Measurements from ENCODE around the gene VCPKMT.

DNA sequence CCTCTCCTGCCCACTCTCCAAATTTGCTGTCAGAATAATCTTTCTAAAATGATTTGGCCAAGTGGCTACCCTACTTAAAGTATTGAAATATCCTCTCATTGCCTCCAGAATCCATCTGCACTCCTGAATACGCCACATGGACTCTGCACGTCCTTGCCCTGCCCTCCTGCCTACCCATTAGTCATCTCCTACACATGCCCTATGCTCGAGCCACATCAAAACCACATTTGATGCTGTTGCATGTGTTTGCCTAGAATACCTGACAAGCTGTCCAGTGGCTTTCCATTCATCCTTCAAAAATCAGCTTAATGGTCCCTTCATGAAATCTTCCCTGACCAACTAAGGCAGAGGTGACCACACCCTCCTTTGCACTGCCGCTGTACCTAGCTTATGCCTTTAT, 17.0 kb downstream of the VCPKMT start:
- TF ChIP-seq, protein P1, sequence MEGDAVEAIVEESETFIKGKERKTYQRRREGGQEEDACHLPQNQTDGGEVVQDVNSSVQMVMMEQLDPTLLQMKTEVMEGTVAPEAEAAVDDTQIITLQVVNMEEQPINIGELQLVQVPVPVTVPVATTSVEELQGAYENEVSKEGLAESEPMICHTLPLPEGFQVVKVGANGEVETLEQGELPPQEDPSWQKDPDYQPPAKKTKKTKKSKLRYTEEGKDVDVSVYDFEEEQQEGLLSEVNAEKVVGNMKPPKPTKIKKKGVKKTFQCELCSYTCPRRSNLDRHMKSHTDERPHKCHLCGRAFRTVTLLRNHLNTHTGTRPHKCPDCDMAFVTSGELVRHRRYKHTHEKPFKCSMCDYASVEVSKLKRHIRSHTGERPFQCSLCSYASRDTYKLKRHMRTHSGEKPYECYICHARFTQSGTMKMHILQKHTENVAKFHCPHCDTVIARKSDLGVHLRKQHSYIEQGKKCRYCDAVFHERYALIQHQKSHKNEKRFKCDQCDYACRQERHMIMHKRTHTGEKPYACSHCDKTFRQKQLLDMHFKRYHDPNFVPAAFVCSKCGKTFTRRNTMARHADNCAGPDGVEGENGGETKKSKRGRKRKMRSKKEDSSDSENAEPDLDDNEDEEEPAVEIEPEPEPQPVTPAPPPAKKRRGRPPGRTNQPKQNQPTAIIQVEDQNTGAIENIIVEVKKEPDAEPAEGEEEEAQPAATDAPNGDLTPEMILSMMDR (conservative IDR thresholded peaks at IDR 0.05): no peak
- TF ChIP-seq EZH2 (IDR thresholded peaks at IDR 0.05; ENCODE audit: low read depth): no peak

Data from PC-9 (cell line).